ENCODE results near the gene MKNK2. TPM values are rescaled to one million over a fixed set of nuclear protein-coding genes. Genes with fewer than 3 reads are reported as not detected.
A peak's percentile ranks its signal among the peaks of the same experiment; 100 is the strongest.

Gene MKNK2
- total RNA-seq, 1 experiment from 2014 or later, result 271 TPM

DNA sequence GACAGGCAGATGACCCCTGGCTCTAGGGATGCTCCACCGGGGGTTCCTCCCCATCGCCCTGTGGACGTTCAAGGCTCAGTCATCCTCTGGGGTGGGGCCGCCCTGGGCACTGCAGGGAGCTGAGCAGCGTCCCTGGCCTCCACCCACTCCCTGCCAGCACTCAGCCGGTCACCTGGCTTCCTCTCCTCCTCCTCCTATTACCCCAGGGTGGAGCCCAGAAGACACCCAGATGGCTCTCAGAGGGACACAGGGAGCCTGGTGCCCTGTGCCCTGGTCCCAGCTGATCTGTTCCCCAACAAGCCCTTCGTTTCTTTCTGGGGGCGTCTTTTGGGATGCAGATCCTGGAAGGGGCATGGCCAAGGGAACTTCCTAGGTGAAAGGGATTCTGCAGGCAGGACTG, 3.7 kb upstream of the MKNK2 start:
- POLR2A ChIA-PET, result interaction anchor here (0.6 to 4.2 kb wide), 5 partner anchors 8 to 535 kb away, joined by 3 to 39 read pairs (median 5); no protein-coding TSS in a partner anchor
- RAD21 ChIA-PET (ENCODE audit: low non-redundant PET in 1 of 2, low total read pairs in 2 of 2, uncharacterized antibody in 2 of 2, unreplicated experiment in 2 of 2), result no interaction called here
- Histone ChIP-seq H3K36me3 (ENCODE audit: control insufficient read depth in 1 of 2, insufficient read depth in 2 of 2, low read length in 2 of 2) (no peaks in the 10 kb centered on the region), H3K9me2 (ENCODE audit: insufficient read depth) (no peaks in the 10 kb centered on the region), H3K9ac (ENCODE audit: low read length) (peak overlapping the region; percentile 56), H3K4me3 (replicated peaks in 1 of 2; ENCODE audit: low read depth in 1 of 2, low read length in 2 of 2) (peak overlapping the region; percentile 2 to 27; a peak in 2 of 4 replicates), H4K20me1 (ENCODE audit: insufficient read depth) (no peaks in the 10 kb centered on the region), H3K79me2 (ENCODE audit: insufficient read depth, low read length) (peaks cover 10% of the 10 kb centered on the region), H3K9me3 (ENCODE audit: control insufficient read depth in 1 of 2, insufficient read depth in 1 of 2, low read depth in 1 of 2, low read length in 2 of 2) (no peaks in the 10 kb centered on the region), H3K4me2 (ENCODE audit: low read length) (peak overlapping the region; percentile 81), H3K27me3 (ENCODE audit: insufficient read depth, low read length) (no peaks in the 10 kb centered on the region), H2AFZ (ENCODE audit: low read depth, low read length, poor library complexity, severe bottlenecking) (peak overlapping the region; percentile 7), H3K27ac (ENCODE audit: low read depth, low read length) (peak overlapping the region; percentile 84), H3K4me1 (ENCODE audit: control insufficient read depth in 1 of 2, insufficient read depth in 2 of 2, low read length in 2 of 2) (peaks cover 70 to 89% of the 10 kb centered on the region in 2 experiments)
- CTCF ChIA-PET, result interaction anchor here (0.7 to 3.0 kb wide), 3 partner anchors 15 to 35 kb away, joined by 3 to 8 read pairs (median 4); no protein-coding TSS in a partner anchor
- intact Hi-C loops (cut with micrococcal nuclease), result no loop called here
- no peak for DNase-seq (ENCODE audit: low read depth, low spot score)
- BruUV-seq (replicated peaks), result no TSS peak
- peak; percentile 28 for ATAC-seq
- TF ChIP-seq YY1 (IDR thresholded peaks at IDR 0.05; ENCODE audit: extremely low read depth, insufficient replicate concordance, low read depth, low read length) (peak; percentile 69), ELF1 (IDR thresholded peaks at IDR 0.05; ENCODE audit: borderline replicate concordance, low read depth) (no peak), POLR2AphosphoS5 (IDR thresholded peaks at IDR 0.05; ENCODE audit: low read depth, low read length) (peak; percentile 91)

DNA sequence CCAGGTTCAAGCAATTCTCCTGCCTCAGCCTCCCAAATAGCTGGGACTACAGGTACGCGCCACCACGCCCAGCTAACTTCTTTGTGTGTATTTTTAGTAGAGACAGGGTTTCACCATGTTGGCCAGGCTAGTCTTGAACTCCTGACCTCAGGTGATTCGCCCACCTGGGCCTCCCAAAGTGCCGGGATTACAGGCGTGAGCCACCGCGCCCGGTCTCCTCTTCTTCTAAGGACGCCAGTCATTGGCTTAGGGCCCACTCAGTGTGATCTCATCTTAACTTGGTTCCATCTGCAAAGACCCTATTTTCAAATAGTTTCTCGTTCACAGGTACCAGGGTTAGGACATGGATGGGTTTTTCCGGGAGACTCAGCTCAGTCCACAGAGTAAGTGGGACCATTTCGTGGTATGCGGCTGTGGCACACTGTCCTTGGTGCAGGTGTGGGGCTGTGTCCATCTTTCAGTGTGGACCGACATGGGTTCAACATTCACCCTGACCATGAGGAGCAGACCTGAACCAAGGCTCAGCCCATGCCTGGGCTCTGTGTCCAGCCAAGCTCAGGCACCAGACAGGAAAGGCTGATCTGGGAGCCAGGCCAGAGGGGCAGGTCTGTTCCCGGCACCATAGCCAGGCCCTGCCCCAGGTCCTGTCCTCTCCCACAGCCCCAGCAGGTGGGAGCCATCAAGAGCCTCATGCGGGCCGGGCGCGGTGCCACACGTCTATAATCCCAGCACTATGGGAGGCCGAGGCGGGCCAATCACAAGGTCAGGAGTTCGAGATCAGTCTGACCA, 2.8 kb upstream of the MKNK2 start:
- H4K20me1 ChIP-seq (ENCODE audit: insufficient read depth), result no peaks in the 10 kb centered on the region
- ChIA-PET CTCF (interaction anchor here (1.5 to 3.0 kb wide), 2 partner anchors 16 to 24 kb away, joined by 3 to 8 read pairs; no protein-coding TSS in a partner anchor), POLR2A (interaction anchor here (1.2 to 4.2 kb wide), 5 partner anchors 9 to 26 kb away, joined by 3 to 39 read pairs (median 6); no protein-coding TSS in a partner anchor), RAD21 (ENCODE audit: low non-redundant PET in 1 of 2, low total read pairs in 2 of 2, uncharacterized antibody in 2 of 2, unreplicated experiment in 2 of 2) (no interaction called here)
- H3K36me3 ChIP-seq (ENCODE audit: control insufficient read depth in 1 of 2, insufficient read depth in 2 of 2, low read length in 2 of 2), result no peaks in the 10 kb centered on the region
- H3K27me3 ChIP-seq (ENCODE audit: insufficient read depth, low read length), result no peaks in the 10 kb centered on the region
- peaks cover 71 to 89% of the 10 kb centered on the region in 2 experiments for H3K4me1 ChIP-seq (ENCODE audit: control insufficient read depth in 1 of 2, insufficient read depth in 2 of 2, low read length in 2 of 2)
- no peak overlapping the region; a peak in 1 of 4 replicates for H3K4me3 ChIP-seq (replicated peaks in 1 of 2; ENCODE audit: low read depth in 1 of 2, low read length in 2 of 2)
- DNase-seq (ENCODE audit: low read depth, low spot score), result no peak
- H3K9me2 ChIP-seq (ENCODE audit: insufficient read depth), result no peaks in the 10 kb centered on the region
- ATAC-seq, result peak; percentile 23
- no TSS peak for BruUV-seq (replicated peaks)
- peak overlapping the region; percentile 61 for H2AFZ ChIP-seq (ENCODE audit: low read depth, low read length, poor library complexity, severe bottlenecking)
- no peaks in the 10 kb centered on the region for H3K9me3 ChIP-seq (ENCODE audit: control insufficient read depth in 1 of 2, insufficient read depth in 1 of 2, low read depth in 1 of 2, low read length in 2 of 2)
- peak overlapping the region; percentile 84 for H3K27ac ChIP-seq (ENCODE audit: low read depth, low read length)
- TF ChIP-seq POLR2AphosphoS5 (IDR thresholded peaks at IDR 0.05; ENCODE audit: low read depth, low read length), result peak; percentile 15; the same call in 1 of the 2 replicates
- no peak for TF ChIP-seq EZH2phosphoT487 (IDR thresholded peaks at IDR 0.05; ENCODE audit: borderline replicate concordance)
- TF ChIP-seq SRF (IDR thresholded peaks at IDR 0.05; ENCODE audit: low read depth), result no peak
- no peak for TF ChIP-seq RAD21 (IDR thresholded peaks at IDR 0.05; ENCODE audit: low read depth)
- no peak for TF ChIP-seq ELF1 (IDR thresholded peaks at IDR 0.05; ENCODE audit: borderline replicate concordance, low read depth)
- TF ChIP-seq, protein P1, sequence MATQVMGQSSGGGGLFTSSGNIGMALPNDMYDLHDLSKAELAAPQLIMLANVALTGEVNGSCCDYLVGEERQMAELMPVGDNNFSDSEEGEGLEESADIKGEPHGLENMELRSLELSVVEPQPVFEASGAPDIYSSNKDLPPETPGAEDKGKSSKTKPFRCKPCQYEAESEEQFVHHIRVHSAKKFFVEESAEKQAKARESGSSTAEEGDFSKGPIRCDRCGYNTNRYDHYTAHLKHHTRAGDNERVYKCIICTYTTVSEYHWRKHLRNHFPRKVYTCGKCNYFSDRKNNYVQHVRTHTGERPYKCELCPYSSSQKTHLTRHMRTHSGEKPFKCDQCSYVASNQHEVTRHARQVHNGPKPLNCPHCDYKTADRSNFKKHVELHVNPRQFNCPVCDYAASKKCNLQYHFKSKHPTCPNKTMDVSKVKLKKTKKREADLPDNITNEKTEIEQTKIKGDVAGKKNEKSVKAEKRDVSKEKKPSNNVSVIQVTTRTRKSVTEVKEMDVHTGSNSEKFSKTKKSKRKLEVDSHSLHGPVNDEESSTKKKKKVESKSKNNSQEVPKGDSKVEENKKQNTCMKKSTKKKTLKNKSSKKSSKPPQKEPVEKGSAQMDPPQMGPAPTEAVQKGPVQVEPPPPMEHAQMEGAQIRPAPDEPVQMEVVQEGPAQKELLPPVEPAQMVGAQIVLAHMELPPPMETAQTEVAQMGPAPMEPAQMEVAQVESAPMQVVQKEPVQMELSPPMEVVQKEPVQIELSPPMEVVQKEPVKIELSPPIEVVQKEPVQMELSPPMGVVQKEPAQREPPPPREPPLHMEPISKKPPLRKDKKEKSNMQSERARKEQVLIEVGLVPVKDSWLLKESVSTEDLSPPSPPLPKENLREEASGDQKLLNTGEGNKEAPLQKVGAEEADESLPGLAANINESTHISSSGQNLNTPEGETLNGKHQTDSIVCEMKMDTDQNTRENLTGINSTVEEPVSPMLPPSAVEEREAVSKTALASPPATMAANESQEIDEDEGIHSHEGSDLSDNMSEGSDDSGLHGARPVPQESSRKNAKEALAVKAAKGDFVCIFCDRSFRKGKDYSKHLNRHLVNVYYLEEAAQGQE (IDR thresholded peaks at IDR 0.05; ENCODE audit: low read depth), result no peak
- TF ChIP-seq ZFX (IDR thresholded peaks at IDR 0.05), result no peak
- no peak for TF ChIP-seq TCF7L2 (IDR thresholded peaks at IDR 0.05; ENCODE audit: borderline replicate concordance, extremely low read depth, insufficient read depth, insufficient read length)
- TF ChIP-seq, protein P2, sequence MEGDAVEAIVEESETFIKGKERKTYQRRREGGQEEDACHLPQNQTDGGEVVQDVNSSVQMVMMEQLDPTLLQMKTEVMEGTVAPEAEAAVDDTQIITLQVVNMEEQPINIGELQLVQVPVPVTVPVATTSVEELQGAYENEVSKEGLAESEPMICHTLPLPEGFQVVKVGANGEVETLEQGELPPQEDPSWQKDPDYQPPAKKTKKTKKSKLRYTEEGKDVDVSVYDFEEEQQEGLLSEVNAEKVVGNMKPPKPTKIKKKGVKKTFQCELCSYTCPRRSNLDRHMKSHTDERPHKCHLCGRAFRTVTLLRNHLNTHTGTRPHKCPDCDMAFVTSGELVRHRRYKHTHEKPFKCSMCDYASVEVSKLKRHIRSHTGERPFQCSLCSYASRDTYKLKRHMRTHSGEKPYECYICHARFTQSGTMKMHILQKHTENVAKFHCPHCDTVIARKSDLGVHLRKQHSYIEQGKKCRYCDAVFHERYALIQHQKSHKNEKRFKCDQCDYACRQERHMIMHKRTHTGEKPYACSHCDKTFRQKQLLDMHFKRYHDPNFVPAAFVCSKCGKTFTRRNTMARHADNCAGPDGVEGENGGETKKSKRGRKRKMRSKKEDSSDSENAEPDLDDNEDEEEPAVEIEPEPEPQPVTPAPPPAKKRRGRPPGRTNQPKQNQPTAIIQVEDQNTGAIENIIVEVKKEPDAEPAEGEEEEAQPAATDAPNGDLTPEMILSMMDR (IDR thresholded peaks at IDR 0.05 in 2 of 3, conservative IDR thresholded peaks at IDR 0.05 in 1 of 3; ENCODE audit: borderline replicate concordance in 1 of 3, insufficient read depth in 1 of 3, low read depth in 2 of 3, low read length in 2 of 3), result no peak
- intact Hi-C loops (cut with micrococcal nuclease), result no loop called here
- peak overlapping the region; percentile 81 for H3K4me2 ChIP-seq (ENCODE audit: low read length)
- H3K79me2 ChIP-seq (ENCODE audit: insufficient read depth, low read length), result peaks cover 20% of the 10 kb centered on the region
- H3K9ac ChIP-seq (ENCODE audit: low read length), result peak overlapping the region; percentile 50
